Naive thymus-derived CD4-positive, alpha-beta T cell (primary cell): ENCODE data around the gene FGFRL1. TPM values are rescaled to one million over a fixed set of nuclear protein-coding genes. Genes with fewer than 3 reads are reported as not detected.

Experiments
- ATAC-seq: fragments of 150-1000 bp; cut with Tn5 transposase; 2 replicates; pipeline ENCODE4 v1.10.0; 2021; ENCODE audit warnings: mild to moderate bottlenecking, moderate library complexity
- CTCF ChIA-PET: fragments of 350-600 bp; sonication (Branson Sonifier 250); formaldehyde crosslinking; loops from one replicate; lab custom pipeline; 2021; ENCODE audit warnings: antibody characterized with exemption; lab: Charles Lee
- POLR2A ChIA-PET: fragments of 350-600 bp; sonication (Branson Sonifier 250); formaldehyde crosslinking; loops from one replicate; lab custom pipeline; 2021; ENCODE audit warnings: antibody characterized with exemption, inconsistent platforms; lab: Charles Lee
- DNase-seq, 9 donors: peaks; one replicate each; pipeline versions ENCODE4 v3.0.0 to v3.0.0-alpha.2; 2020 to 2022; ENCODE audit warnings: mixed read lengths in 1 of 9
- H3K27ac ChIP-seq: one replicate; pipeline ENCODE4 v1.7.0; 2013; ENCODE audit warnings: mild to moderate bottlenecking, low read depth, low read length, moderate library complexity
- H3K27me3 ChIP-seq, 2 donors: one replicate each; pipeline ENCODE4 v1.7.0; 2013; ENCODE audit warnings: low read length in 2 of 2, mild to moderate bottlenecking in 2 of 2, moderate library complexity in 2 of 2; ENCODE audit not compliant: control insufficient read depth in 2 of 2, insufficient read depth in 2 of 2
- H3K36me3 ChIP-seq, 3 experiments: 1 replicate in 2 of 3; 2 replicates in 1 of 3; pipeline ENCODE4 v1.7.0; 2013; ENCODE audit warnings: low read length in 3 of 3, mild to moderate bottlenecking in 3 of 3, moderate library complexity in 1 of 3; ENCODE audit not compliant: insufficient read depth in 3 of 3, control insufficient read depth in 2 of 3
- H3K4me1 ChIP-seq, 2 donors: one replicate each; pipeline ENCODE4 v1.7.0; 2013; ENCODE audit warnings: low read length in 2 of 2, mild to moderate bottlenecking in 2 of 2, moderate library complexity in 1 of 2; ENCODE audit not compliant: control insufficient read depth in 2 of 2, insufficient read depth in 2 of 2
- H3K4me3 ChIP-seq: 2 replicates; pipeline ENCODE4 v1.7.0; 2013; ENCODE audit warnings: mild to moderate bottlenecking, low read length
- H3K9me3 ChIP-seq, 3 experiments: 1 replicate in 2 of 3; 2 replicates in 1 of 3; pipeline ENCODE4 v1.7.0; 2013; ENCODE audit warnings: low read length in 3 of 3; ENCODE audit not compliant: control insufficient read depth in 2 of 3
- H3K27ac Mint-ChIP-seq, 9 donors: one replicate each; pipeline ENCODE4 v1.8.0; 2020 to 2022; ENCODE audit warnings: mixed read lengths in 9 of 9, mild to moderate bottlenecking in 8 of 9, moderate library complexity in 5 of 9, inconsistent platforms in 2 of 9
- H3K27me3 Mint-ChIP-seq, 5 donors: one replicate each; pipeline ENCODE4 v1.8.0; 2021 to 2022; ENCODE audit warnings: mixed read lengths in 5 of 5, mild to moderate bottlenecking in 1 of 5
- H3K36me3 Mint-ChIP-seq, 5 donors: one replicate each; pipeline ENCODE4 v1.8.0; 2020 to 2022; ENCODE audit warnings: mixed read lengths in 5 of 5, mild to moderate bottlenecking in 3 of 5, inconsistent platforms in 1 of 5
- H3K4me1 Mint-ChIP-seq, 7 donors: one replicate each; pipeline ENCODE4 v1.8.0; 2020 to 2022; ENCODE audit warnings: mixed read lengths in 7 of 7, mild to moderate bottlenecking in 3 of 7, inconsistent platforms in 1 of 7
- H3K4me3 Mint-ChIP-seq, 10 donors: one replicate each; pipeline ENCODE4 v1.8.0; 2020 to 2022; ENCODE audit warnings: mild to moderate bottlenecking in 10 of 10, mixed read lengths in 10 of 10, moderate library complexity in 6 of 10, inconsistent platforms in 2 of 10
- H3K9me3 Mint-ChIP-seq, 11 donors: one replicate each; pipeline ENCODE4 v1.8.0; 2020 to 2022; ENCODE audit warnings: mixed read lengths in 11 of 11, mild to moderate bottlenecking in 4 of 11, inconsistent platforms in 1 of 11, moderate library complexity in 1 of 11
- intact Hi-C, 2 donors: fragments of 100-400 bp; cut with micrococcal nuclease; formaldehyde crosslinking; loops; one replicate each; pipeline ENCODE4 v1.15.1; 2023
- polyA plus RNA-seq, 2 donors: library from polyadenylated mRNA; unstranded; fragments of 300-500 nt; fragmentation: Illumina TruSeq; gene quantifications; one replicate each; pipeline ENCODE4 v1.2.3, GENCODE V29; 2021
- total RNA-seq, 6 experiments: library from RNA in 5 of 6; stranded (reverse) in 5 of 6; gene quantifications; 1 replicate in 5 of 6; 2 replicates in 1 of 6; pipeline ENCODE4 v1.2.3 and lab custom pipeline; 2021 to 2026

FGFRL1 gene
- total and polyA plus RNA-seq, 7 experiments from 2014 or later: 0.45 to 28.1 (median 17.7) TPM

DNA sequence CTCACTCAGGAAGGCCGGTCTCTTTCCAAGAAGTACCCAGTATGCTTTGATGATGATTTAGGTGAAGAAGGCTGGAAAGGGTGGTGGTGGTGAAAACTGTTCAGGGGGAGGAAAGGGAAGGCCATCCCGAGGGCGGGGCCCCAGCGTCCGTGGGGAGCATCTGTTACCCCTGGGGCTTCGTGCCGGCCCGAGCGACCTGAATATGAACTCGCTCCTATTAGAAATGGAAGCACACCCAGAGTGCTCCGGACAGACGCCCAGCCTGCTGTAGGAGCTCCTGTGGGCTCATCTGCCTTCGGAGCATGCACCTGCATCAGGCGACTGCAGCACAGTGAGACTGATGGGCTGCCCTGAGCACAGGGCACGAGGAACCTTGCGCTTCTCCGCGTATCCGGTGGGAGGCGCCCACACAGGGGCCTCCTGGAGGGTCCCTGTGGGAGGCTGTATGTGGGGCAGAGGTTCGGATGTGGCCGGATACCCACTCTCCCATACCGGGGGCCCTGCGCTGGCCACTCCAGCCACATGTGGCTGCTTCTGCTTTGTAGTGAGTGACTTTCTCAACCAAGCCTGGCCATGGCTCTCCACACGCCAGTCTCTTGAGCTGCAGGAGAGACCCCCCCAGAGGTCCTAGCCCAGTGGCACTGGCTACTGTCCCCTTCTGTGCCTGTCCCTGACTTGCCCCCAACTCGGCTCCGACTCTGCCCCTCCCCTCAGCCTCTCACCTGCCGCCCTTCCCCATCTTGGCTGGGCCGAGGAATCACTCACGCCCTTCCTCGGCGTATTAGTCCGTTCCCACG, 36.7 kb downstream of the FGFRL1 start:
- POLR2A ChIA-PET: no interaction called here
- no peaks in the 10 kb centered on the region for H3K27me3 ChIP-seq
- no peaks in the 10 kb centered on the region for H3K4me1 ChIP-seq
- Mint-ChIP-seq H3K27me3 (peaks cover 17 to 40% (median 26%) of the 10 kb centered on the region in 5 donors), H3K27ac (peak overlapping the region in 1 of 9 donors; percentile 28), H3K36me3 (peaks cover 0 to 7% (median 4%) of the 10 kb centered on the region in 5 donors), H3K4me3 (no peak overlapping the region), H3K9me3 (peaks cover 0 to 9% (median 2%) of the 10 kb centered on the region in 11 donors), H3K4me1 (peaks cover 0 to 7% (median 4%) of the 10 kb centered on the region in 7 donors)
- H3K36me3 ChIP-seq: no peaks in the 10 kb centered on the region
- CTCF ChIA-PET: no interaction called here
- peak in 1 of 9 donors; percentile 8 for DNase-seq
- intact Hi-C loops: no loop called here
- no peak overlapping the region for H3K4me3 ChIP-seq
- no peak for ATAC-seq
- H3K27ac ChIP-seq: no peak overlapping the region
- no peaks in the 10 kb centered on the region for H3K9me3 ChIP-seq

DNA sequence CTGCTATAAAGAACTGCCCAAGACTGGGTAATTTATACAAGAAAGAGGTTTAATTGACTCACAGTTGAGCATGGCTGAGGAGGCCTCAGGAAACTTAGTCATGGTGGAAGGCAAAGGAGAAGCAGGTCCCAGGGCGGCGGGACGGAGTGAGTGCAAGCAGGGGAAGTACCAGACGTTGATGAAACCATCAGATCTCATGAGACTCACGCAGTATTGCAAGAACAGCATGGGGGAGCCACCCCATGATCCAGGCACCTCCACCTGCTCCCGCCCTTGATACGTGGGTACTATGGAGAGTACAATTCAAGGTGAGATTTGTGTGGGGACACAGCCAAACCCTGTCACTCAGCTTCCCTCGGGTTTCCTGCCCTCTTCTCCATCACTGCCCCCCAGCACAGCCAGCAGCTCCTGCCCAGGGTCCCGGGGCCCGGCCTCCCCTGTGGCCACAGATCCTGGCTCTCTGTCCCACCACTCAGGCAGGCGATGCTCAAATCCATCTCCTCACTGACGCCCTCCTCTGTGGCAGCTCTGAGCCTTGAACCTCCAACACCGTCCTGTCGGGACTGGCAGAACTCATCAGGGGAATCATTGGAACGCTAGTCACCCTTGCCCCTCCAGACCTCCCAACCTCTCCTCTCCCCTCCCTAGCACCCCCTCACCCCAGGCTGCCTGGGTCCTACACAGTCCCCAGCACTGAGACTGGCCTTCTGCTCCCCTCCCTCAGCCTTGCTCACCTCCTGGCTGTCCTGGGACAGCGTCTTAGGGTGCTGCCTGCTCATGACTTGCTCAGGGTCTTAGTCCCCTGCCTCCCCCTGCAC, 37.6 kb downstream of the FGFRL1 start:
- peak; percentile 65 for ATAC-seq
- CTCF ChIA-PET: no interaction called here
- peak in 1 of 9 donors; percentile 6 for DNase-seq

DNA sequence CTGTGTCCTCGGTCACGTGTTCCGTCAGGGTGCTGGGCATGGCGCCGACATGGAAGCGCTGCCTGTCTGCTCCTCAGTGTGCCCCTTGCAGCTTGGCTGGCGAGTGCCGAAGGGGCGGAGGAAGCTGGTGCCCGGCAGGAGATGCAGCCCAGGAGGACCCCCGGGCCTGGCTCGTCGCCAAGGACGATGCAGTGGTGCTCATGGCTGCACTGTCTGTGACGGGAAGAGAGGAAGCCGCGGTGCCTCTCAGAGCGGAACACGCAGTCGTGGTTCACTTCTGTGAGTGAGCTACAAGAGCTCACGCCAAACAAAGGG, 38.1 kb downstream of the FGFRL1 start:
- ATAC-seq: no peak
- Mint-ChIP-seq H3K36me3 (peaks cover 0 to 7% (median 4%) of the 10 kb centered on the region in 5 donors), H3K4me1 (peaks cover 0 to 7% (median 3%) of the 10 kb centered on the region in 7 donors), H3K27me3 (peaks cover 17 to 39% (median 30%) of the 10 kb centered on the region in 5 donors), H3K4me3 (no peak overlapping the region), H3K27ac (no peak overlapping the region), H3K9me3 (peaks cover 0 to 9% (median 2%) of the 10 kb centered on the region in 11 donors)
- no peak overlapping the region for H3K4me3 ChIP-seq
- no peak overlapping the region for H3K27ac ChIP-seq
- DNase-seq: no peak
- no peaks in the 10 kb centered on the region for H3K9me3 ChIP-seq
- intact Hi-C loops: no loop called here
- ChIA-PET POLR2A (no interaction called here), CTCF (no interaction called here)
- no peaks in the 10 kb centered on the region for H3K27me3 ChIP-seq
- H3K4me1 ChIP-seq: no peaks in the 10 kb centered on the region
- H3K36me3 ChIP-seq: no peaks in the 10 kb centered on the region

More for the DNA sequence above, 37.6 kb downstream of the FGFRL1 start:
- Mint-ChIP-seq H3K4me3 (no peak overlapping the region), H3K9me3 (peaks cover 0 to 9% (median 2%) of the 10 kb centered on the region in 11 donors), H3K27ac (no peak overlapping the region), H3K4me1 (peaks cover 0 to 7% (median 3%) of the 10 kb centered on the region in 7 donors), H3K36me3 (peaks cover 0 to 7% (median 4%) of the 10 kb centered on the region in 5 donors), H3K27me3 (peaks cover 17 to 40% (median 30%) of the 10 kb centered on the region in 5 donors)
- intact Hi-C loops: no loop called here
- no peaks in the 10 kb centered on the region for H3K9me3 ChIP-seq
- POLR2A ChIA-PET: no interaction called here
- H3K27ac ChIP-seq: no peak overlapping the region
- H3K4me1 ChIP-seq: no peaks in the 10 kb centered on the region
- H3K4me3 ChIP-seq: no peak overlapping the region
- no peaks in the 10 kb centered on the region for H3K36me3 ChIP-seq
- H3K27me3 ChIP-seq: no peaks in the 10 kb centered on the region

DNA sequence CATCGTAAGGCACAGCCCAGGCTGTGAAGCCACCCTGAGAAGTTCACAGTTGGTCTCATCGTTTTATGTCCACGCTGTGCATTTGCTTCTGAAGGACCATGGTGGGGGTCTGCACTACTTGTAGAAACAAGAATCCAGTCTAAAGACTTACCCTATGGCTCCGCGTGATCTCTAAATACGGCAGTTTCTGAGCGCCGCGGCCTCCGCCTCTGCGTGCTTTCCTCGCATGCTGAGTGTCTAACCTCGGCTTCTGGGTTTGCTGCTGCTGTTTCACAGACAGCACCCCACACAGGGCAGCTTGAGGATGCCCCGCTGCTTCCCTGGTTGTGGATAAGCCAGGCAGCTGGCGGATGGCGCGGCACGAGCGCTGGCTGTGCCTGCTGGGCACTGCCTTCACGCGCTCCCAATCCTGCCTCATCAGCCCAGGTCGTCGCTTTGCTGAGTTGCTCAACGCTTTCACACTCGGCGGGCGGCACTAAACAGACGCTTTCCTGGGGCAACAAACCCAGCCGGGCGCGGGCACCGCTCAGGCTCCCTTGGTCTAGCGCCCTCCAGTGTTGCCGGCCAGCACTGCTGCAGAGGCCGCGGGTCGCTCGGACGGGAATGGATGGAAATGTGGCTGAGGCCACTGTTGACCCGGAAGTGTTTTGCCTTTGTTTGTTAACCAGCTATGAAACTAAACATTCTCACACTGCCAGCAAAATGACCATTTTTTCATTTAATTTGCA, 39.2 kb downstream of the FGFRL1 start:
- H3K27ac Mint-ChIP-seq: no peak overlapping the region
- H3K4me1 ChIP-seq: peaks cover 5% of the 10 kb centered on the region in 2 donors
- no peak overlapping the region for H3K27ac ChIP-seq
- H3K27me3 ChIP-seq: no peaks in the 10 kb centered on the region
- peaks cover 0 to 10% (median 3%) of the 10 kb centered on the region in 7 donors for H3K4me1 Mint-ChIP-seq
- peaks cover 17 to 28% (median 22%) of the 10 kb centered on the region in 5 donors for H3K27me3 Mint-ChIP-seq
- ATAC-seq (no peak), DNase-seq (no peak)
- ChIA-PET CTCF (no interaction called here), POLR2A (no interaction called here)
- no peak overlapping the region for H3K4me3 Mint-ChIP-seq
- H3K9me3 Mint-ChIP-seq: peaks cover 0 to 9% (median 2%) of the 10 kb centered on the region in 11 donors
- H3K4me3 ChIP-seq: no peak overlapping the region
- H3K36me3 Mint-ChIP-seq: peaks cover 0 to 7% (median 4%) of the 10 kb centered on the region in 5 donors
- H3K9me3 ChIP-seq: no peaks in the 10 kb centered on the region
- intact Hi-C loops: no loop called here
- no peaks in the 10 kb centered on the region for H3K36me3 ChIP-seq

DNA sequence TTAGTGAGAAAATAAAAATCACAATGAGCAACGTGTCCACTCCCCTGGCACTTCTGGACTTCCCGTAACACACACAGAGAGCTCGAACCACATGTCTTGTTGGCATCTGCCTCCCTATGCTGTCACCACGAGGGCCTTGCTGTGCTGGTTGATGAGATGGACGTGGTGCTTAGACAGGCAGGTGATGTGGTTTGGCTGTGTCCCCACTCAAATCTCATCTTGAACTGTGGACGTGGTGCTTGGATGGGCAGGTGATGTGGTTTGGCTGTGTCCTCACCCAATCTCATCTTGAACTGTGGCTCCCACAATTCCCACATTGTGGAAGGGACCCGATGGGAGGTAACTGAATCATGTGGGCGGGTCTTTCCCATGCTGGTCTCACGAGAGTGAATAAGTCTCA, 40.0 kb downstream of the FGFRL1 start:
- Histone ChIP-seq H3K27me3 (no peaks in the 10 kb centered on the region), H3K4me1 (peaks cover 10% of the 10 kb centered on the region in 2 donors), H3K36me3 (no peaks in the 10 kb centered on the region), H3K4me3 (no peak overlapping the region), H3K9me3 (no peaks in the 10 kb centered on the region), H3K27ac (no peak overlapping the region)
- peak overlapping the region in 1 of 10 donors; percentile 52 for H3K4me3 Mint-ChIP-seq
- POLR2A ChIA-PET: no interaction called here
- no peak for ATAC-seq
- H3K27ac Mint-ChIP-seq: peak overlapping the region in 2 of 9 donors; percentile 28 to 73
- no peak for DNase-seq
- H3K9me3 Mint-ChIP-seq: peaks cover 0 to 9% (median 2%) of the 10 kb centered on the region in 11 donors
- CTCF ChIA-PET: no interaction called here
- H3K36me3 Mint-ChIP-seq: peaks cover 0 to 7% (median 4%) of the 10 kb centered on the region in 5 donors
- peaks cover 7 to 18% (median 9%) of the 10 kb centered on the region in 7 donors for H3K4me1 Mint-ChIP-seq
- intact Hi-C loops: no loop called here
- H3K27me3 Mint-ChIP-seq: peaks cover 16 to 32% (median 21%) of the 10 kb centered on the region in 5 donors

DNA sequence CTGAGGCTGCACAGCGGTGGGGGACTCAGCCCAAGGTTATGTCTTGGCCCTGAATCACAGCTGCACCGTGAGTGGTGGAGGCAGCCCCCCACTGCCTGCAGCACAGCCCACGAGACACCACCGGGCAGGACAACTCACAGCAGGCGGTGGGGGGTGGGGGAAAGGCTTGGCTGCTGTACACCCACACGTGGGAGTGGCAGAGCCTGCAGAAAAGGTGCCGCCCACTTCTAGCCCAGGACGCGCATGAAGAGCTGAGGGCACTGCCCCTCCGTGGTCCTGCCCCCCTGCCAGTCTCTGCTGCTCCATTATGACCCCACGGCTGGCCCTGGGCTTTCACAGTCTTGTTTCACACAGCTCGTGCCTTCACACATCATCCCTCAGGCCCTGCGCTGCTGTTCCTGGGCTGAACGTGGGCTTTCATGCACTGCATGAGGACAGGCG, 40.8 kb downstream of the FGFRL1 start:
- no peak for ATAC-seq
- Mint-ChIP-seq H3K27me3 (peaks cover 11 to 28% (median 16%) of the 10 kb centered on the region in 5 donors), H3K4me1 (peaks cover 8 to 17% (median 10%) of the 10 kb centered on the region in 7 donors), H3K4me3 (no peak overlapping the region), H3K36me3 (peaks cover 0 to 7% (median 4%) of the 10 kb centered on the region in 5 donors), H3K27ac (peak overlapping the region in 1 of 9 donors; percentile 28), H3K9me3 (peaks cover 0 to 9% (median 0%) of the 10 kb centered on the region in 11 donors)
- Histone ChIP-seq H3K27ac (no peak overlapping the region), H3K4me3 (no peak overlapping the region), H3K36me3 (no peaks in the 10 kb centered on the region), H3K4me1 (peaks cover 13 to 14% of the 10 kb centered on the region in 2 donors), H3K27me3 (no peaks in the 10 kb centered on the region), H3K9me3 (no peaks in the 10 kb centered on the region)
- ChIA-PET CTCF (no interaction called here), POLR2A (no interaction called here)
- no peak for DNase-seq
- intact Hi-C loops: no loop called here
